ENCODE results near the gene CHDH.

The CHDH gene

GRCh38 chr3:53806182-53807116, 39.8 kb downstream of the CHDH start:
- no peak for DNase-seq

- no peak for DNase-seq
Measured at GRCh38 chr3:53805463-53806159, 40.6 kb downstream of the CHDH start.

- DNase-seq: no peak
Measured at GRCh38 chr3:53804697-53805462, 41.3 kb downstream of the CHDH start.

- no peak for DNase-seq
Measured at GRCh38 chr3:53803816-53804695, 42.2 kb downstream of the CHDH start.

DNA sequence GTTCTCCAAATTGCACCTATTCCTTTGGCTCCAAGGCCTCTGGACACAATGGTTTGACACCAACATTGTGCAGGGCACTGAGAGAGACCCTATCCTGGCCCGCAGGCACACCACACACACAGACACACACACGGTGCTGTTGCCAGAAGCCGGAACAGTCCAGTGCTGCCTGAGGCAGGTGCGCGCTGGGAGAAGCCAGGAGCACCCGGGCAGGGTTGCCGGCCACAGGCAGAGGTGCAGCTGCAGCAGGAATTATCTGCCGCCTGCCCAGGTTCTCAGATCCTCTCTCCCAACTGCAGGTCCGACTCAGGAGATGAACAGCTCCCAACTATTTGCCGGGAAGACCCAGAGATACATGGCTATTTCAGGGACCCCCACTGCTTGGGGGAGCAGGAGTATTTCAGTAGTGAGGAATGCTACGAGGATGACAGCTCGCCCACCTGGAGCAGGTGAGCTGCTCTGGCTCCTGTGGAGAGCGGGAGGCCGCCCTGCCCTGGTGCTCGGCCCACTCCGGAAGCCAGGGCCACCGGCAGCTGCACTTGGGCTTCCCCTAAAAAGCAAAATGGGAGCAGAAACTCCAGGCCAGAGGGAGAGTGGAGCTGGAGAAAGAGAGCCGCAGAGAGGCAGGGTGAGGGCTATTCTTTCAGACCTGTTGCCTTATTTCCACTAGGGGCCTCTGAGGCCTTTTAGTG, 42.9 kb downstream of the CHDH start:
- no peak for DNase-seq

DNA sequence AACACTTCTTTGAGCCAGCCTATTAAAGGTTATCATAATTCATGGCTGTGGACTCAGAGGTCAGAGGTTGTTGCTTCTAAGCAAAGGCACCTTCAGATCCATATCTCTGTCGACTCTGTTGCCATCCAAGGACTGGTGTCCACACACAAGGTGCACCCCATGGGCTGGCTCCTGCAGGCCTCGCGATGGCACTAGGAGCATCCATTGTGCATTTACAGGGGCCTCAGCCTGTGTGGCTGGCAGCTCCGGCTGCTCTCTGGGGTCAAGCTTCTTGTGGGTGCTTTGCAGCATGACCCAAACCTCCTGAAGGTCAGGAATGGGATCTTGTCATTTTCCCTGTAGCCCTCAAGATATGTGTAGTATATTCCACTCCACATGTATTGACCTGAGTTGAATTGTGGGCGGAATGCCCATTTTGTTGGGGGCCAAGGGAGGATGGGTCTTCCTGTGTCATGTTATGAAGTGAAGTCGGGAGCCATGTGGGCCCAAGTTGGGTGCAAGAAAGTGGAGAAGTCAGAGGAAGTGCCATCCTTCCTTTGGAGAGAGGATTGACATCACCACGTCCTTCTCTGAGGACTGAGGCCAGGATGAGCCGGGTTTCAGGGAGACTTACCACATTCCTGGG, 43.9 kb downstream of the CHDH start:
- no peak for DNase-seq

GRCh38 chr3:53801319-53801718, 44.9 kb downstream of the CHDH start:
- no peak for DNase-seq

DNA sequence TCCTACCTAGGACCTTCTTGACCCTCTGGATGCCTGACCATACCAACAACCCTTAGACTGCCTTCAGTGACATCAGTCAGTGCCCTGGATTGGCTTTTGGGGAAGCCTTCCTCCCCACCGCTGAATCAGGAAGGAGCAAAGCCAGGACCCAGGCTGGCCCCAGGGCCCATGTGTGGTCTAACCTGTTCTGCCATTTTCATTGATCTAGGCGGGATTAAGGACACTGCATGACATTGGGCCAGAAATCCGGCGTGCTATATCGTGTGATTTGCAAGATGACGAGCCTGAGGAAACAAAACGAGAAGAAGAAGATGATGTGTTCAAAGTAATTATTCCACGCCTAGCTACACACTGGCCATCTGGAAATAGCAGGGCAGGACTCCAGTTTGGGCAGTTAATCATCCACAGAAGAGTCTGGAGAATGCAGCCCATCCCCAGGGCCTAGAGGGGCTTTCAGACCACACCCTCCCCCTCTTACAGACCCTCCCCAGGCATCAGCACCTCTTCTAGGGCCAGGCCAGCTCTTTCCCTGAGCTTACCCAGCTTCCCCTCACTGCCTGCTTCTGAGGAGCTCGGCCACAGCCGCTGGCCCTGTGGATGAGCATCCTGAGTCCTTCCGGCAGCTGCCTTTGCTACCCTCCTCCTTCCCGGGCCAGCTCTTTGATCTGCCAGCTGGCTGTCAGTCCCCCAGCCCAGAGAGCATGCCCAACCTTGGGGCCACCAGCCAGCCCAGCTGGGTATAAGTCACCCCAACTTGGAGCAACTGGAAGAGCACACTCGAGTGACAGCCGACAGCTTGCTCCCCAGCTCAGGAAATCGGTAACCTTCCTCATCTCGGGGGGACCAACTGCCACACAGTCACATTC, 45.9 kb downstream of the CHDH start:
- no peak for DNase-seq

- no peak for DNase-seq
Measured at GRCh38 chr3:53799338-53799865, 46.8 kb downstream of the CHDH start.

- DNase-seq: no peak
Measured at GRCh38 chr3:53798144-53798543, 48.1 kb downstream of the CHDH start.

DNA sequence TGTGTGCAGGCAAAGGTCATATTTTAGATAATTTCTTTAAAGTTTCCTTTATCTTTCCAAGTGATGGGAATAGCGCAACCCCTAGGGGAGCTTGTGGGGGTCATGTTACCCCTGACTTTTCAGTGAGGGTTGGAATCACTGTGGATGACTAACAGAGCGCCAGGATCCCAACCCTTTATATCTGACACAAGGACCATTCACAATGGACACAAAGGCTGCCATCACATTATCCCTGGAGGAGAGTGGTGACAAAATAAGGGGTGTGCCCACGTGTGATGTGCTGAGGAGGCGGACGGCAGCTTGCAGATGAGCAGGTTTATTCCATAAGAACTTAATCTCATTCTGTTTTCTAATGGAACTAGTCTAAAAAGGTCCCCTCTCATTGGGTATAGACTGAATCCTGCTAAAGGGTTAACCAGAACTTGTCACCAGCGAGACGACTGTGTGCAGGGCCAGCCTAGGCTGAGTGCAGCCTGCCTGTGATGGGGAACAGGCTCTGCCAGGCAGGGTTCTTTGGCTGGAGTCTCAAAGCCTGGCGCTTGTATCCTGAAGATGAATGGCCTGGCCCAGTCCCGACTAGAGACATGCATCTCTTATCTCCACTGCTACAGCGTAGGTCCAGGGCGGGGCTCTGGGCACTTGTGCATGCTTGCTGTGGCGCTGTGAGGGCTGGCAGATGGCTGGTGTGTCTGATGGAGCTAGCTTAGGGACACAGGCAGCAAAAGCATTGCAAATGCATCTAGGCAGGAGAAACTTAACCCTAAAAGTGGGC, 50.2 kb downstream of the CHDH start:
- DNase-seq: no peak

DNA sequence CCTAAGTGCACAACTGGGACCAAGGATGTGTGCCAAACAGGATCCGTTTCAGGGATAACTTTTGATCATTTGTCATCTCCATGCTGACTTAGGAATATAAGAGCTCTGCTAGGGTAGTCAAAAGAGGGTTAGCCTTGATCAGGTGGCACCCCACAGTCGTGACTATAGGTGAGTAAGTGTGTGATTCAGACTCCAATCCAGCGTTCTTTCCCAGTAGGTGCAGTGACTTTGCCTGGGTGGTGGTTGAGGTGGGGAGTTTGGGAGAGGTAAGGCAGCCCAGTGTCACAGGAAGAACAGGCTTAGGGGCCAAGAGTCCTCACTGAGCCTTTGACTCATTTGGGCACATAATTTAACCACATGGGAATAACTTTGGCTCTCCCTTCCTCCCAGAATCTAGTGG, 51.0 kb downstream of the CHDH start:
- no peak for DNase-seq

DNA sequence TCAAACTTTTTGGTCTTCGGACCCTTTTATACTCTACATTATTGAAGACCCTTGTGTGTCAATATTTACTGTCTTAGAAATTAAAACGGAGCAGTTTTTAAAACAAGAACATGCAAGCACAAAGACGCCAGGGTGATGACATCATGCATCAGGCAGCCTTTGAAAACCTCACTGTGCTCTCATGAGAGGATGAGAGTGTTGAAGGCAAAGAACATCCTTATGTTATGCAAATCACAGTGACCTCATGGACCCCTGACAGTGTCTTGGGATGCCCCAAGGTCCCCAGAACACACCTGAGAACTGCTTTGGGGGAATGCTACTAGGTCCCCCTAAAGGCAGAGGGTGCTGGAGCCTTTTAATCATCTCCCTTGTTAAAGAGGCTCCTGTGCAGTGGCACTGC, 51.6 kb downstream of the CHDH start:
- DNase-seq: no peak

DNA sequence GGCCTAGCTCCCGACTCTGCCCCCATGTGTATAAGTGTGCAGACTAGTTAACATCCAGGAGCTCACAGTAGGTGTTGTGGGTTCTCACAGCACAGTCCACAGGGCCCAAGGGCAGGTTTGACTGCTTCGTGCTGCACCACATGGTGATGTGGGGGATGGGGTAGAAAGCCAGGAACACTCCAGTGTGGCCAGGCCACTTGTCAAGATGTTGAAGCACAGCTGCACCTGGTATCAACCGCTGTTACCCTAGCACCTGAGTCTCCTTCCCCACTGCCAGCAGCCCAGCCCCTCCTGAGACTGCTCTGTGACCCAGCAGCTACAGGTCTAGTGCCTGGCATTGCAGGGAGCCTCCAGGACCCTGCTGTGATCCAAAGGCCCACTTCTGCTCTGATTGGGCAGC, 53.4 kb downstream of the CHDH start:
- no peak for DNase-seq

DNA sequence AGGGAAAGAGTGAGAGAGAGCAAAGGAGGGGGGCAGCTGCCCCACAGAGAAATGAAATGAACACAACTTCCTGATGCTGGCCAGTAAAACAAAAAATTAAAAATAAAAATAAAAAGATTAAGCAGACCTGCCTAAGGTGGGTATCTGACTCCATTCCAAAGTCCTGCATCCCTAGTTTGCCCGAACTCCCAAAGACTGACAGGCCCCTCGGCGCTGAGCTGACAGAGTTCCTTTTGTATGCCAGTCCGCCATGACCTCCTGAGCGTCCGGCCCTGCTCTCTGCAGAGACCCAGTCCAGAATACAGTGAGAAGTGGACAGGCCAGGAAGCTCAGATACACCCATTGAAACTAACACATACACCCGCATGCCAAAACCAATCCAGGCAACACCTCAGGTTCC, 54.9 kb downstream of the CHDH start:
- no peak for DNase-seq

- no peak for DNase-seq
Measured at GRCh38 chr3:53790470-53790869, 55.7 kb downstream of the CHDH start.

DNA sequence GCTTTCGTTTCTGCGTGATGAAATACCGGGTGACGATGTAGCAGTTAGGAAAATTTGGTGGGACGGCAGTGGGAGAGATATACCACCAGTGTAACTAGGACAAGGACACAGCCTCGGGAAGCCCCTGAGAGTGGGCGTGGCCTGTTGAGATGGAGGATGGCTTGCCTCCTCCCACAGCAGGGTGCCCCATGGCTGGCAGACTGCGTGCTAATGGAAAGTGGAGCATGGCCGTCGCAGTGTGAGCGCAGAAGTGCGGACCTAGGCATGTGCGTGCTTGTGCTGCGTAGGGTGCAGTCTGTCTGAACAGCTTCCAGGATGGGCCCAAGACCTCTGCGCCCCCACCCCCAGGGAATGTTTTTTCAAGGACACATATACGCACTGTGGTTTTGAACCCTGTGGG, 56.8 kb downstream of the CHDH start:
- DNase-seq: no peak

DNA sequence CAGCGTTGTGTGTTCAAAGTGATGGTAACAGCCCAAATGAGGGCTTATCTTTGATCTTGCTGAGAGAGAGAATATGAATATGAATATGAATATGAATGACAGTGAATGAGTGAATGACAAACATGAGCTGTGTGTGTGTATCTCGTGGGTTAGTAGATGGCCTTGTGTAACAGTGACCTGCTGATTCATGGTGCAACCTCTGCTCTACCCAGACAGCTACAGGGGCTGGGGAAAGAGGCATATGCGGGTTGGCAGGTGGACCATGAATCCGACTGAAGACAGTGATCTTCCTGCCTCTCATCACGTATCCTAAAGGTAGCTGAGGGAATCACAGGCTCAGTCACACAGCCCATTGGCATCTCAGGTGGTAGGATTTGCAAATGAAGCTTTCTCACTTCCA, 58.2 kb downstream of the CHDH start:
- no peak for DNase-seq

GRCh38 chr3:53787016-53787415, 59.2 kb downstream of the CHDH start:
- DNase-seq: no peak
